Right lobe of liver (tissue), 4 donors: ENCODE results near the gene KCNS1.

ENCODE experiments used
- CTCF ChIP-seq, 4 donors: fragments of 200-600 bp in 3 of 4; fragments of 450-650 bp in 1 of 4; IDR thresholded peaks; one replicate each; pipeline versions ENCODE4 v1.5.1 to v1.8.0; 2016 to 2022; ENCODE audit warnings: antibody characterized with exemption in 4 of 4, mild to moderate bottlenecking in 2 of 4
- POLR2A ChIP-seq: fragments of 450-650 bp; IDR thresholded peaks from one replicate; pipeline ENCODE4 v1.6.1; 2017; ENCODE audit warnings: antibody characterized with exemption, mild to moderate bottlenecking
- donor health status: DM: no; HTN: no; CAD: no.
- donor health status: DM: no; HTN: no; CAD: no.
- donor health status: DM: no; HTN: yes; CAD: no.

GRCh38 chr20:45118028-45118427, 17.1 kb upstream of the KCNS1 start:
- no peak for TF ChIP-seq CTCF (IDR thresholded peaks at IDR 0.05)
- TF ChIP-seq POLR2A = no peak
